ENCODE data around the gene ALDH3B1. TPM values are rescaled to one million over a fixed set of nuclear protein-coding genes. Genes with fewer than 3 reads are reported as not detected.

Gene ALDH3B1
- total and polyA plus RNA-seq, 8 donors = 3.2 to 13.7 (median 8.0) TPM

DNA sequence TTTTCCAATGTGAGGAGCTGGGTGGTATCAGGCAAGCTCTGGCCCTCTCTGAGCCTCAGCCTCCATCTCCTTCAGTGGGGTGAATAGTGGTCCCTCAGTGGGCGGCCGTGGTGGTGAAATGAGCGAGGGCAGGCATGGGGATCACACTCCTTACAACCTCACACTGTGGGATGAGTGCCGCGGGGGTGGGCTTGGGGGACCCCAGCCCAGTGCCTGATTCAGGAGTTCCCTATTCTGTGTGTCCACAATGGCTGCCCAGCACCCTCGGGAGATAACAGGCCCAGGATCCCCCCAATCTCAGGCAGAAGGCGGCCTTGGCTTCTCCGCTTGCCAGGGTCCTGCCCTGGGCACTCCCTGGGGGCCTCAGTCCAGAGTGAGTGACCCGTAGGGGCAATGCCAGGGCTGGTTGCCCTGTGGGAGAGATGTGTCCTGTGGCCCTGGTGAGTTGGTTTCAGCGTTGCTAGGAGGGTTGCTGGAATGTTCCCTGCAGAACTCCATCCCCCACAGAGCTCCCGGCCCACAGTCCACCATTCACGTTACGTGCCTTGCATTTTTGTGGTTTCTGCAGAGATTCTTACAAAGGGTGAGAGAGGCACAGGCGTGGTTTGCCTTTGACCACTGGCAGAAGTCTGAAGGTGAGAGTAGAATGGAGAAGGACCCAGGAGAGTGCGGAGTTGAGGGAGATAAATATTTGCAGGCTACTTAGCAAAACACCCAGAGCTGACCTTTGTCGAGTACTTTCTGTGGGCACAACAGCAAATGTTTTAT is 2.9 kb downstream of the ALDH3B1 start:
- no peaks in the 10 kb centered on the region for H3K9me3 ChIP-seq
- ATAC-seq (peak; percentile 1 to 39 (median 13)), DNase-seq (peak; percentile 35 to 68 (median 59)), FAIRE-seq (no peak)
- H3K27ac ChIP-seq = peak overlapping the region; percentile 75 to 89 (median 84)
- no peaks in the 10 kb centered on the region for H3K36me3 ChIP-seq
- intact Hi-C loops (cut with DNase I) = no loop called here
- peaks cover 26 to 33% (median 27%) of the 10 kb centered on the region in 3 donors for H3K4me1 ChIP-seq
- no peak overlapping the region for H3K4me3 ChIP-seq
- no peaks in the 10 kb centered on the region for H3K27me3 ChIP-seq
- 68 to 69% methylated on average over 16 of the region's 16 CpGs for WGBS, 2 donors
- TF ChIP-seq, protein P1, sequence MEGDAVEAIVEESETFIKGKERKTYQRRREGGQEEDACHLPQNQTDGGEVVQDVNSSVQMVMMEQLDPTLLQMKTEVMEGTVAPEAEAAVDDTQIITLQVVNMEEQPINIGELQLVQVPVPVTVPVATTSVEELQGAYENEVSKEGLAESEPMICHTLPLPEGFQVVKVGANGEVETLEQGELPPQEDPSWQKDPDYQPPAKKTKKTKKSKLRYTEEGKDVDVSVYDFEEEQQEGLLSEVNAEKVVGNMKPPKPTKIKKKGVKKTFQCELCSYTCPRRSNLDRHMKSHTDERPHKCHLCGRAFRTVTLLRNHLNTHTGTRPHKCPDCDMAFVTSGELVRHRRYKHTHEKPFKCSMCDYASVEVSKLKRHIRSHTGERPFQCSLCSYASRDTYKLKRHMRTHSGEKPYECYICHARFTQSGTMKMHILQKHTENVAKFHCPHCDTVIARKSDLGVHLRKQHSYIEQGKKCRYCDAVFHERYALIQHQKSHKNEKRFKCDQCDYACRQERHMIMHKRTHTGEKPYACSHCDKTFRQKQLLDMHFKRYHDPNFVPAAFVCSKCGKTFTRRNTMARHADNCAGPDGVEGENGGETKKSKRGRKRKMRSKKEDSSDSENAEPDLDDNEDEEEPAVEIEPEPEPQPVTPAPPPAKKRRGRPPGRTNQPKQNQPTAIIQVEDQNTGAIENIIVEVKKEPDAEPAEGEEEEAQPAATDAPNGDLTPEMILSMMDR (IDR thresholded peaks at IDR 0.05) = no peak

DNA sequence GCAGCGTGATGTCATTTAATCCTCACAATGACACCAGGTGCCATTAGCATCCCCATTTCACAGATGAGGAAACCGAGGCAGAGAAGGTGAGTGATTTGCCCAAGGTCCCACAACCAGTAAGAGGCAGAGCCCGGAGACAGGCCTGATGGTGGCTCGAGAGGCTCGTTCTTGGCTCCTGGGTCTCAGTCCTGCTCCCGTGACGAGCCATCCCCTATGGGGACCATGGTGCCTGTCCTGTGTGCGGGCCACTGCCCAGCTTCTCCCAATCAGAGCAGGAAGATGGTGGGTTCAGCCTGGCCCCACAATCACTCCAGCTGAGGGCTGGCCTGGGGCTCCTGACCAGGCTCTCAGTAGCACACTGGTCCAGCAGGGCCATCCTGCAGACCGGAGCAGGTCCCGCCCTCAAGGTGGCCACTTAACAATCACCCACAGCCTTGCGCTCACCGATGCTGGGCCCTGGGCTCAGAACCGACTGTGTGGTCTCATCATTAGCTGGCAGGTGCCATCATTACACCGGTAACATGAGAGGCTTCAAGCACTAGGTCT is 3.6 kb downstream of the ALDH3B1 start:
- intact Hi-C loops (cut with DNase I) = no loop called here
- TF ChIP-seq, protein P1 (IDR thresholded peaks at IDR 0.05) = no peak
- Histone ChIP-seq H3K4me3 (no peak overlapping the region), H3K27ac (peak overlapping the region; percentile 70 to 89 (median 81)), H3K36me3 (no peaks in the 10 kb centered on the region), H3K9me3 (no peaks in the 10 kb centered on the region), H3K4me1 (peaks cover 20 to 29% (median 22%) of the 10 kb centered on the region in 3 donors), H3K27me3 (no peaks in the 10 kb centered on the region)
- no peak for ATAC-seq
- WGBS, 2 donors = 86 to 88% methylated on average over 14 of the region's 14 CpGs
- peak in 2 of 6 donors; percentile 14 to 59 for DNase-seq
- FAIRE-seq = no peak

DNA sequence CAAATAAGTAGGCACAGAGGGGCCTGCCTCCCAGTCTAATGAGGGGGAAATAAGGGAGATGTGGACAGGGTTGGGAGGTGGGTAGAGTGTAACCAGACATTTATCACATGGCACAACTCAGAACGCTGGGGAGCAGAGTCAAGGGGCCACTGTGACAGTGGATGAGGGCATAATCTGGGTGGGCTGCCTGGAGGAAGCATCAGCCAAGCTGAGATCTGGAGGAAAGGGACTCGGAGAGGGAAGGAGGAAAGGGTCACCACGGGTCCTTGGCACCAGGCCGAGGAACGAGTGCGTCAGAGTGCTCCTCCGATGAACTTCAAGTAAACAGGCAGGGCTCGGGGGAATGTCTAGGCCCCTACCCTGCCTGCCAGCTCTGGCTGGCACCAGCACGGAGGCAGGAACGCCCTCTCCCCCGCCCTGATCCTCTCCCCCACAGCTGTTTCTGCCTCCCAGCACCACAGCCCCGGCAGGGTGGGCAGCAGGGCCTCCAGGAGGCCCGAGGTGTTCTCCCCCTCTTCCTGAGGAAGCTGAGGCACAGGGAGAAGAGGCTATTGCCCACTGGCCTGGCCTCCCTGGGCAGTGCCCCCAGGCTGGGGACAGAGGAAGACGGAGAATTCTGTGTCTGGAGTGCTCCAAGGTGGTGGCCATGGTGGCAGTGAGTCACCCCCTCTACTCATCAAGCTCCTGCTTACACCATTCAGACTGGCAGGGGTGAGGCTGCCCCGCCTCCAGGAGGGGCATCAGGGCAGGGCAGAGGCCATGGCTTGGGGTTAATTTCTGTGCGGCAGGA is 4.2 kb downstream of the ALDH3B1 start:
- FAIRE-seq (no peak), ATAC-seq (peak in 1 of 4 donors; percentile 11), DNase-seq (peak in 4 of 6 donors; percentile 23 to 76 (median 68))
- Histone ChIP-seq H3K4me1 (peaks cover 14 to 22% (median 15%) of the 10 kb centered on the region in 3 donors), H3K4me3 (no peak overlapping the region), H3K27me3 (no peaks in the 10 kb centered on the region), H3K36me3 (no peaks in the 10 kb centered on the region), H3K27ac (peak overlapping the region; percentile 70 to 89 (median 81)), H3K9me3 (no peaks in the 10 kb centered on the region)
- intact Hi-C loops (cut with DNase I) = no loop called here
- 66 to 67% methylated on average over 16 of the region's 16 CpGs for WGBS, 2 donors
- TF ChIP-seq, protein P1 (IDR thresholded peaks at IDR 0.05) = no peak

DNA sequence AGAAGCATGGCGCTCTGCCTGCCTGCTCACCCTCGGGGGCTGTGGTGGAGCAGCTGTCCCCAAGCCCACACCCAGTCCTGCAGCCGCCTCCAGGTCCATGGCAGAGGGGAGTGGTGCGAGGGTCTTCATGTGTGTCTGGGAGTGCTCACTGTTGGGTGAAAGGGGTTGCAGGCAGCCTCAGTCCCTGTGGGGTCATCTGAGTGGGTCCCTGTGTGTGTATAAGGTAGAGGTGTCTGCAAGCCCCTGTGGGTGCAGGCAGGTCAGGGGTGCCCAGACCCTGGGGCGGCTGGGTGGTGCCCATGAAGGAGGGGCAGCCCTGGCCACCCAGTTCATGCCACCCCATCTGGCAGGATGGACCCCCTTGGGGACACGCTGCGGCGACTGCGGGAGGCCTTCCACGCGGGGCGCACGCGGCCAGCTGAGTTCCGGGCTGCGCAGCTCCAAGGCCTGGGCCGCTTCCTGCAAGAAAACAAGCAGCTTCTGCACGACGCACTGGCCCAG is 4.9 kb downstream of the ALDH3B1 start:
- DNase-seq (peak in 2 of 6 donors; percentile 25 to 70), ATAC-seq (no peak), FAIRE-seq (no peak)
- intact Hi-C loops (cut with DNase I) = no loop called here
- H3K27me3 ChIP-seq = no peaks in the 10 kb centered on the region
- WGBS, 2 donors = 90 to 92% methylated on average over 19 of the region's 19 CpGs
- H3K36me3 ChIP-seq = no peaks in the 10 kb centered on the region
- H3K4me1 ChIP-seq = peaks cover 7 to 15% (median 11%) of the 10 kb centered on the region in 3 donors
- H3K9me3 ChIP-seq = no peaks in the 10 kb centered on the region
- H3K4me3 ChIP-seq = no peak overlapping the region
- peak overlapping the region; percentile 70 to 89 (median 81) for H3K27ac ChIP-seq
- TF ChIP-seq, protein P1 (IDR thresholded peaks at IDR 0.05) = no peak

All from pancreas (tissue), 10 donors.